ENCODE results near the gene TUBAL3.
"Not testable (repeated sequence)": the region's sequence is repeated elsewhere in the genome, so short reads cannot be mapped to it uniquely, and the experiment has no call there.

TUBAL3 gene

GRCh38 chr10:5433182-5433581 is 28.6 kb upstream of the TUBAL3 start:
- H3K4me3 ChIP-seq (ENCODE audit: low read length): no peak overlapping the region
- DNase-seq (ENCODE audit: low read depth, low spot score): no peak

GRCh38 chr10:5428133-5428532 is 23.5 kb upstream of the TUBAL3 start:
- no peak for DNase-seq (ENCODE audit: low read depth, low spot score)
- no peak overlapping the region for H3K4me3 ChIP-seq (ENCODE audit: low read length)

GRCh38 chr10:5424751-5425150 is 20.1 kb upstream of the TUBAL3 start:
- H3K4me3 ChIP-seq (ENCODE audit: low read length): no peak overlapping the region
- DNase-seq (ENCODE audit: low read depth, low spot score): no peak

- no peak for DNase-seq (ENCODE audit: low read depth, low spot score)
- no peak overlapping the region for H3K4me3 ChIP-seq (ENCODE audit: low read length)
Observed at GRCh38 chr10:5423771-5424170, 19.1 kb upstream of the TUBAL3 start.

- no peak overlapping the region for H3K4me3 ChIP-seq (ENCODE audit: low read length)
- no peak for DNase-seq (ENCODE audit: low read depth, low spot score)
Observed at GRCh38 chr10:5419466-5420094, 15.0 kb upstream of the TUBAL3 start.

GRCh38 chr10:5418584-5418983 is 14.0 kb upstream of the TUBAL3 start:
- DNase-seq (ENCODE audit: low read depth, low spot score): no peak

GRCh38 chr10:5416981-5417380 is 12.4 kb upstream of the TUBAL3 start:
- H3K4me3 ChIP-seq (ENCODE audit: low read length): no peak overlapping the region
- no peak for DNase-seq (ENCODE audit: low read depth, low spot score)

More at GRCh38 chr10:5418584-5418983, 14.0 kb upstream of the TUBAL3 start:
- no peak overlapping the region for H3K4me3 ChIP-seq (ENCODE audit: low read length)

- no peak for DNase-seq (ENCODE audit: low read depth, low spot score)
- H3K4me3 ChIP-seq (ENCODE audit: low read length): peak overlapping the region; percentile 81
Observed at GRCh38 chr10:5413012-5413938, 8.6 kb upstream of the TUBAL3 start.

GRCh38 chr10:5412277-5412941 is 7.8 kb upstream of the TUBAL3 start, which contains the start of gene NET1:
Gene NET1 (plus strand): TSS chr10:5412557. CDS start chr10:5412693, 136 bp downstream.
- peak; percentile 73 for DNase-seq (ENCODE audit: low read depth, low spot score)

GRCh38 chr10:5411941-5412276 is 7.3 kb upstream of the TUBAL3 start:
- DNase-seq (ENCODE audit: low read depth, low spot score): no peak
- peak overlapping the region; percentile 81 for H3K4me3 ChIP-seq (ENCODE audit: low read length)

More at GRCh38 chr10:5412277-5412941, 7.8 kb upstream of the TUBAL3 start, which contains the start of gene NET1:
- H3K4me3 ChIP-seq (ENCODE audit: low read length): peak within 1 kb of the TSS; percentile 81

GRCh38 chr10:5410787-5411186 is 6.2 kb upstream of the TUBAL3 start:
- DNase-seq (ENCODE audit: low read depth, low spot score); H3K4me3 ChIP-seq (ENCODE audit: low read length): not testable (repeated sequence)

GRCh38 chr10:5406918-5407317 is 2.3 kb upstream of the TUBAL3 start:
- no peak for DNase-seq (ENCODE audit: low read depth, low spot score)
- H3K4me3 ChIP-seq (ENCODE audit: low read length): no peak overlapping the region

GRCh38 chr10:5402798-5403197 is 1.8 kb downstream of the TUBAL3 start:
- no peak overlapping the region for H3K4me3 ChIP-seq (ENCODE audit: low read length)
- no peak for DNase-seq (ENCODE audit: low read depth, low spot score)

GRCh38 chr10:5400468-5401240 is 4.0 kb downstream of the TUBAL3 start:
- no peak overlapping the region for H3K4me3 ChIP-seq (ENCODE audit: low read length)
- DNase-seq (ENCODE audit: low read depth, low spot score): no peak

- H3K4me3 ChIP-seq (ENCODE audit: low read length): no peak overlapping the region
- DNase-seq (ENCODE audit: low read depth, low spot score): no peak
Observed at GRCh38 chr10:5399332-5399731, 5.3 kb downstream of the TUBAL3 start.

- no peak overlapping the region for H3K4me3 ChIP-seq (ENCODE audit: low read length)
- DNase-seq (ENCODE audit: low read depth, low spot score): no peak
Observed at GRCh38 chr10:5396556-5397300, 7.9 kb downstream of the TUBAL3 start.

- DNase-seq (ENCODE audit: low read depth, low spot score): no peak
- H3K4me3 ChIP-seq (ENCODE audit: low read length): no peak overlapping the region
Observed at GRCh38 chr10:5395168-5395567, 9.5 kb downstream of the TUBAL3 start.

- DNase-seq (ENCODE audit: low read depth, low spot score): no peak
Observed at GRCh38 chr10:5393529-5393928, 11.1 kb downstream of the TUBAL3 start.

More at GRCh38 chr10:5393529-5393928, 11.1 kb downstream of the TUBAL3 start:
- no peak overlapping the region for H3K4me3 ChIP-seq (ENCODE audit: low read length)

Data from Jurkat, Clone E6-1 (cell line).